Stimulated activated CD8-positive, alpha-beta memory T cell treated with anti-CD3 and anti-CD28 coated beads, Interleukin-12 subunit alpha, Interleukin-12 subunit beta, amount 100 ng/mL, for 24 hours (primary cell): Measurements from ENCODE around the gene CCDC13.

ENCODE experiments used
- DNase-seq: peaks from one replicate; pipeline ENCODE4 v3.0.0-alpha.2; 2020; ENCODE audit errors: extremely low read depth

Gene CCDC13

GRCh38 chr3:42752441-42752840, 20.6 kb downstream of the CCDC13 start:
- no peak for DNase-seq

- DNase-seq = no peak
Observed at GRCh38 chr3:42751609-42752008, 21.4 kb downstream of the CCDC13 start.

DNA sequence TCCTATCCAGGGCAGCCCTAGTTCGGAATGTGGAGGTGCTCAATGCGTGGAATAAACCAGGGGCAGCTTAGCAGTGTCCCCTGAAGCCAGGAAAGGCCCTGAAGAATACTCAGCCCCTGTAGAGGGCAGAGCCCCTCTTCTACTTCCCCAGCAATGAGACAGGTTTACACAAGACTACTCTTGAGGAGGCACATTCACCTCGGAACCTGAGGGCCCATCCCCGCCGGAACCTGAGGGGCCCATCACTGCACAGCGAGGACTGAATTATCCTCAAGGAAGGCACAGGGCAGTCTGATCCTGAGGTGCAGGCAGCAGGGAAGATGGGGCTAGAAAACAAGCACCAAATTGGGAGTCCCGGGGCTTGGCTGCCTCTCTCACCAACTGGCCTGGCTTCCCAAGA, 22.2 kb downstream of the CCDC13 start:
- DNase-seq = no peak

GRCh38 chr3:42749753-42750231, 23.3 kb downstream of the CCDC13 start:
- no peak for DNase-seq

DNA sequence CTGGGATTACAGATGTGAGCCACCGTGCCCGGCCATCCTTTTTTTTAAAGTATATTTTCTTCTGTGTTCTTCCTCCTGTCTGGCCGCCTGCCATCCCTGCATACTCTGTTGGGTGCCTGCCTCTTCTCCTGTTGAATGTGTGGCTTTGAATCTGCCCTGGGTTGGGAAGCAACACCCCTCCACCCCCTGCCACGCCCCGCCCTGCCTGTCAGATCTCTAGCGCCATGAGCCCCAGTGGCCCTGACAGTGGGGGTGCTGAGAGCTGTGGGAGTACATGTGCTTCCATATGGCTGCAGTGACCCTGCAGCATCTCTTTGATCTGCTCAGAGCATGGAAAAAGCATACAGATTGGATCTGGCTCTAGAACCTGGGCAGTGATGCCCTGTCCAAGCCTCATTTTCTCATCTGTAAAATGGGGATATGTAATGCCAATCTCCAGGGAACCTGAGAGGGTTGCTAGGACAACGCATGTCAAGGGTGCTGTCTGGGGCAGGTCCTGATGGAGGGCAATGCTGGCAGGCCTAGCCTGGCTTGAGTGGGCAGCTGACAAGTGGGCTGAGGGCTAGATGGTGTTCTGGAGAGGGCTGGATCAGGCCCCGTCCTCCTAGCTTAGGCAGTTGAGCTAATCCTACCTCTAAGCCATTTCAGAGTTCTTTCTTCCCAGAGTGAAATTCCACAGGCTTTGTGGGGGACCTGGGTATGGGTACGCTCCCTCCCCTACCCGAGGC, 23.9 kb downstream of the CCDC13 start:
- DNase-seq = no peak

DNA sequence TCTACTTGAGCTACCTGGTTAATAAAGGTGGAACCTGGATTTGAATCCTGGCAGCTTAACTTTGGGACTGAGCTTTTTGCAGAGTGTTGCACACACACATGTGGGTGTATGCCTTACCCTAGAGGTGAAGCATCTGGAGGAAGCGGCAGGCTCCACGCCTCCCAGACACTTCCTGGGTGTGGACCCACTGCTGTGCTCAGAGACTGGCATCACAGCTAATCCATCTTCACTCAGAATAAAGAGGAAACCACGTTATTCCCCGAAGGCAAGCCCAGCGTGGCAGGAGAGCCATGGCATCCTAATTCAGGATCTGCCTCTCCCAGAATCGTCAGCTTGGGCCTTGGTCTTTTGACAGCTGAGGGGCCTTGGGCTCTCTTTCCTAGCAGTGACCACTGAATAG, 25.5 kb downstream of the CCDC13 start:
- DNase-seq = no peak

- no peak for DNase-seq
Observed at GRCh38 chr3:42746455-42747450, 26.3 kb downstream of the CCDC13 start.

DNA sequence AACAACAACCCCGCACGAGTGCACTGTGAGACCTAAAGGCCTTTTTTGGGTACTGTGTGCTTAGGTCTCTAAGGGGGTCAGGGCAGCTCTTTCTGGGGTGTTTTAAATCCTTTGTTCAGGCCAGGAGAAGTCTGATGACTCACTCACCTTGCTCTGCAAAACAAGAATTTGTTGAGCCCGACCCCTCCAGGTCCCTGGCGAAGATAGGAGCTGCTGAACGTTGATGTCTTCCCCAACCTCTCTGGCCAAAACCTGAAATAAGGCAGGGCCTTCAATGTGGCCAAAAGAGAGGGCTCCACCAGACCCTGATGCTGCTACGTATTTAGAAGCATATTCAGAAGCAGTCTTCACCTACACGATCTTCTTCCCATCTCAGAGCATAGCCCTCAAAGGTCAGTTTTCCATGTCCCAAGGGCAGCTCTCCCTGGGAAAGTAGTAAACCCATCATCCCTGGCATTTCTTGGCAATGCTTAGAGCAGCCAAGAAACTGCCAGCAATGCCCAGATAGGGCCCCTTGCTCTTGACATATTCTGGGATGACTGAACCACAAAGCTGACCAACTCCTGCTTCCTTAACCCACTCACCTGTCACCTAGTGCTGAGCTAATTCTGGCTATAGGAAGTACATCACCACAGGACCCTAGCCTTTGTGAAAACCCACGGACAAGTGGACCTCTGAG, 27.1 kb downstream of the CCDC13 start:
- no peak for DNase-seq

DNA sequence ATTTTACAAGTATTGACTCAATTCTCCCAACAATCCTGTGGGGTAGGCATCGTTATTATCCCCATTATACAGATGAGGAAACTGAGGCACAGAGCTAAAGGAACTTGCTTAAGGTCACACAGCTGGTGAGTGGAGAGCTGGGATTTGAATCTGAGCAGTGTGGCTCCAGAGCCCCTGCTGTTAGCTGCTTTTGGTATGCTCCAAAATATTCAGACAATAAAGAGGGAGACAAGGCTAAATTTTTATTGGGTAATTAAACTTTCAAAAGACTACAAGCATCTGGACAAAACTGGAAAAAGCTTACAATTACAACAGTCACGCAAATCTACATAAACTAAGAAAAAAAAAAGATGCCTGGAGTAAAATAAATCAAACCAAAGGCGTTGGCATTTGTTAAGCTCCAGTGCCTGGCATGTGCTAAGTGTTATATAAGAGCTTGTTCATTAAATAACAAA, 27.7 kb downstream of the CCDC13 start:
- no peak for DNase-seq

- no peak for DNase-seq
Observed at GRCh38 chr3:42743204-42743995, 29.7 kb downstream of the CCDC13 start.

DNA sequence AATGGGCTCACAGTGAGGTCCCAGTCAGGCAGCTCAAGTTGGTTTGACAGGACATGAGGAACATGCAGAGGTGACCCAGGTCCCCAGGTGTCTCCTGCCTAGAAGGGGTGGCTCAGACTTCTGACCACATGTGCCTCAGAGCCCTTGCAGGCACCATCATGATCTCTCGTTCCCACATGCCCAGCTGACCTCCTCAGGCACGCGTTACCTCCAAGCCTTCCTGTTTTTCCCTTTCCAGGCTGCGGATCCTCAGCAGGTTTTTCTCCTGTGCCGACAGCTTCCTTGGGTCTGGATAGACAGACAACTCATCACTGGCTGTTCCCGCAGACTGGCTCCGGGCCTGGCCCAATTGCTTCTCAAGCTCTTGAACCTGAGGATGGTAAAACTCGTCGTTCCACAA, 30.4 kb downstream of the CCDC13 start:
- DNase-seq = no peak

DNA sequence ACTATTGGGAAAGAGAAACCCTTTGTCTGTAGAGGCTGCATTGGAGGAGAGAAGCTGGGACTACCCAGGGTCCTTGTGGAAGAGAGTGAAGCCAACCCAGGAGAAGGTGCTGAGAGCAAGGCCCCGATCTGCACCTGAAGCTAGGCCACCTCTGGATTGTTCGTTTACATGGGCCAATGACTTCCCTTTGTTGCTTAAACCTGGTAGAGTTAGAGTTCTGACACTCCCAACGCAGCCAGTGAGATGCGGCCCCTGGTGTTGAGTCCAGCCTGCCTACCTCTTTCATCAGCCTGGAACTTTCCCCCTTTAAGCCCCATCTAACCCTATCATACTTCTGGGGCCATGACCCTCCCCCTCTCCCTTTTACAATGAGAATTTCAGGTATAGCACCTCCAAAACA, 30.8 kb downstream of the CCDC13 start:
- no peak for DNase-seq

DNA sequence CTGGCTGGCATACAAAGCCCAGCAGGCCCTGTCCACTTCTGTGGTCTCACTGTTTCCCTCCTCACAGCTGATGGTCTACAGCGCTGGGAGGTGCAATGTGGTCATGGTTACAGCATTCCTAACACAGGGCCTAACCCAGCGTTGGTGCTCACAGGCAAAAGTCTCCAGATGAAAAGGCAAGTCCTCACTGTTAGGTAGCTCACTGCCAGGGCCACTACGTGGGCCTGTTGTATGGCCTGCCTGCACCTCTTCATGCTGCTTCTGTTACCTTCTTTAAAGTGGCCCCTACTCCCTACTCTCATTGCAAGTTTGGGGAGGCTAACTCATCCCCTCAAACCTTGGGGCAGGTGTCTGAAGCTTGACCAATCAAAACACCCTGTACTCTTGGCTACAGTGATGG, 31.3 kb downstream of the CCDC13 start:
- DNase-seq = no peak

GRCh38 chr3:42739401-42740158, 33.5 kb downstream of the CCDC13 start:
- DNase-seq = no peak

DNA sequence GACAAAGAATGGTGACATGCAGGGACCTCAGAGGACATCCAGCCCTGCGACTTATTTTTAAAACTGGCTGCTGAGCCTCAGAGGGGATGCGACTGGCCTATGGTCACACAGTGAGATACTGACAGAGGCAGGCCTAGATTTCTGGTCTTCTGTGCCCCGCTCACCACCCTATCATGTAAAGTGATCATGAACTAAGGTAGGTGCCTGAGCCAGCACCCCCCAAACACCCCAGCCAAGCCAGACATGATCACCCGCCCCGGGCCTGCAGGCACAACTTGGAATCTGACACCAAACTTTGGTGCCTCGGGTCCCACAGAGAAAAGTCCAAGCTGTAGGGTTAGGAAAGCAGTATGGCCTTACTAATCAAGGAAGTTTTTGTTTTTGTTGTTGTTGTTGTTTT, 36.5 kb downstream of the CCDC13 start:
- DNase-seq = no peak

DNA sequence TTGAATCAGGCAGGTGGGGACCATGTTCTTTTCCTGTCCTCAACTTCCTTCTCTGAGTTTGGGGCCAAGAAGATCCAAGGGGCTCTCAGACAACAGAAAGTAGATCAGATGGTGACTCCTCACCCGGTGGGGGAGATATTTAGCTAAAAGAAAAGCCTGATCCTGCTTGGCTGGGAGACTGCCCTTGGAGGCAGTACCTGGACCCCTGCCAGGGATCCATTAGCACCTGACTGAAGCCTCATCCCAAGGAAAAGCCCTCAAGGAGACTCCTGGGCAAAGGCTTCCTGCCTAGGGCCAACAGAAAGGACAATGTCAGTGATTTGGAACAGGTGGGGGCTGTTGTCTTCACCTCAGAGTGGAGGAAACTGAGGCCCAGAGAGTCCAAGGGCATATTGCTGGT, 37.0 kb downstream of the CCDC13 start:
- no peak for DNase-seq

DNA sequence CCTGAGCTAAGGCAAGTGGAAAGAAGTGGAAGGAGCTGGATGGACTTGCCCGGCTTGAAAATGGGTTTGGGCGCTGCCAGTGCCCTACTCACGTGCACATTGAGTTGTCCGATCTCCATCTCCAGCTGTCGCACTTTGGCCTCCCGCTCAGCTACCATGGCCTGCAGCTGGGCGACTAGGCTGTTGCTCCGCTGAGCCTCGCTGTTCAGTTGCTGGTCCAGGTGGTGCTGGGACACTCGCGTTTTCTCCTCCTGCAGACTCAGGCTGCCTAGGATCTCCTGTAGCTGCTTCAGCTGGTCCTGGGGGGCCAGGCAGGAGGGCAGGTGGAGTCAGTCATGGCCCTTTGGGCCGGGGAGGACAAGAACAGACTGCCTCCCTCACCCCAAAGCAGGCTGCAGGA, 37.4 kb downstream of the CCDC13 start:
- no peak for DNase-seq

DNA sequence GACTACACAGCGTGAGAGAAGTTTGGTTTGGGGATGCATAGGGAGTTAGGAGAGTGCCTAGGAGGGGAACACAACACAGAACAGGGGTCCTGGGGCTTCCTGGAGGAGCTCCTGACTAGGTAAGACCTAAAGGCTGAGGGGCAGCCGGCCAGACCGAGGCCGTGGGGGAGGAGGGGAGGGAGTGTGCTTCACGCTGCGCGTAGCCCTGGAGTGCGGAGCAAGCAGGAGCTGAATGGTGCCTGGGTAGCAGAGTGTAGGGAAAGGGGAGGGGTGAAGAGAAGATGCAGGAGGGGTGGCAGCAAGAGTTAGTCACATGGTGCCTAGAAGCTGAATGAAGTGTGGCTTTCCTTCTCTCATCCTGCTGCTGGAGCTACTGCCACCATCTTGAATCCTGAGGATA, 38.0 kb downstream of the CCDC13 start:
- no peak for DNase-seq

GRCh38 chr3:42734263-42734860, 38.7 kb downstream of the CCDC13 start:
- DNase-seq = no peak
